HG03095 (cell line): ENCODE results near the gene SLC15A2.
"Not testable (repeated sequence)": the region's sequence is repeated elsewhere in the genome, so short reads cannot be mapped to it uniquely, and the experiment has no call there.

Source experiments
- ATAC-seq: cut with Tn5 transposase; IDR thresholded peaks from one replicate; pipeline ENCODE4 v1.9.1; 2021; ENCODE audit warnings: moderate library complexity; ENCODE audit not compliant: unreplicated experiment

Gene SLC15A2, protein sequence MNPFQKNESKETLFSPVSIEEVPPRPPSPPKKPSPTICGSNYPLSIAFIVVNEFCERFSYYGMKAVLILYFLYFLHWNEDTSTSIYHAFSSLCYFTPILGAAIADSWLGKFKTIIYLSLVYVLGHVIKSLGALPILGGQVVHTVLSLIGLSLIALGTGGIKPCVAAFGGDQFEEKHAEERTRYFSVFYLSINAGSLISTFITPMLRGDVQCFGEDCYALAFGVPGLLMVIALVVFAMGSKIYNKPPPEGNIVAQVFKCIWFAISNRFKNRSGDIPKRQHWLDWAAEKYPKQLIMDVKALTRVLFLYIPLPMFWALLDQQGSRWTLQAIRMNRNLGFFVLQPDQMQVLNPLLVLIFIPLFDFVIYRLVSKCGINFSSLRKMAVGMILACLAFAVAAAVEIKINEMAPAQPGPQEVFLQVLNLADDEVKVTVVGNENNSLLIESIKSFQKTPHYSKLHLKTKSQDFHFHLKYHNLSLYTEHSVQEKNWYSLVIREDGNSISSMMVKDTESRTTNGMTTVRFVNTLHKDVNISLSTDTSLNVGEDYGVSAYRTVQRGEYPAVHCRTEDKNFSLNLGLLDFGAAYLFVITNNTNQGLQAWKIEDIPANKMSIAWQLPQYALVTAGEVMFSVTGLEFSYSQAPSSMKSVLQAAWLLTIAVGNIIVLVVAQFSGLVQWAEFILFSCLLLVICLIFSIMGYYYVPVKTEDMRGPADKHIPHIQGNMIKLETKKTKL

DNA sequence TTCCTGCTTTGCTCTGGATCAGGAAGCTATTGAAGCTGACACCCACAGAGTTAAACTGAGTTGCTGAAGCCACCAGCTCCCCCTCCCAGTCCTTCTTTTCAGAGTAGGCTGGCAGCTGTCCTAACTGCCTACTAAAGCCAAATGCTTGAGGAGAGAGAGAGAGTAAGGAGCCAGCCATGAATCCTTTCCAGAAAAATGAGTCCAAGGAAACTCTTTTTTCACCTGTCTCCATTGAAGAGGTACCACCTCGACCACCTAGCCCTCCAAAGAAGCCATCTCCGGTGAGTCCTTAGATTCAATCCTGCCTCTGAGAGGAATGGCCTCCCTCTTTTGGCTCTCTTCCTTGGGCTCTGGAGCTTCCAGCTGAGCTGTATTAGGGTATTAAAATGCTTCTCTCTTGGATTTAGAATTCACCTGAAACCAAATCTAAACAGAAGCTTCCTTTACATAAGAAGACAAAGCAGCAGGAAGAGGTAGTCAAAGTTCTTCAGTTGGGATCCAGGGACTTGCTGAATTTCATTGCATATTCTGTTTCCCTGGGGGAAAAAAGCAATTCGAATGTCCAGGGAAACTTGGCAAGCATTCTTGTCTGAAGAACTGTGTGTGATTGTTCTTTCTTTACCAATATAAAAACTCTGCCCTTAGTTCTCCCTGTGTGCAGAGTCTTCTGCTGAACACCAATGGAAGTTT lies at the start of gene SLC15A2:
TSS of gene SLC15A2 (plus strand) at position 101 of the 690 bp plus-strand sequence. CDS start at position 177, 76 bp downstream.
- ATAC-seq: no peak

DNA sequence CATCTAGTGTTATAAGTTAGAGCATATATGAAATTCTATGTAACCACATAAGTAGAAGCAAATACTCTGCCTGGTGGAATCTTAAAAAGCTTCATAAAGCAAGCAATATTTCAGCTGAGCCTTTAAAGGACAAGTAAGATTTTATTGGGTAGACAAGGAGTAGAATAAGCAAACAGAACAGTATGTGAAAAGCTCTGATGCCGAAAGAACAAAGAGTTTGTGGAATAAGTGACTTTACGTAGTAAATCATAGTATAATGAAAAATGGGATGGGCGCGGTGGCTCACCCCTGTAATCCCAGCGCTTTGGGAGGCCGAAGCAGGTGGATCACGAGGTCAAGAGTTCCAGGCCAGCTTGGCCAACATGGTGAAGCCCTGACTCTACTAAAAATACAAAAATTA lies 49.3 kb upstream of the SLC15A2 start:
- no peak for ATAC-seq

DNA sequence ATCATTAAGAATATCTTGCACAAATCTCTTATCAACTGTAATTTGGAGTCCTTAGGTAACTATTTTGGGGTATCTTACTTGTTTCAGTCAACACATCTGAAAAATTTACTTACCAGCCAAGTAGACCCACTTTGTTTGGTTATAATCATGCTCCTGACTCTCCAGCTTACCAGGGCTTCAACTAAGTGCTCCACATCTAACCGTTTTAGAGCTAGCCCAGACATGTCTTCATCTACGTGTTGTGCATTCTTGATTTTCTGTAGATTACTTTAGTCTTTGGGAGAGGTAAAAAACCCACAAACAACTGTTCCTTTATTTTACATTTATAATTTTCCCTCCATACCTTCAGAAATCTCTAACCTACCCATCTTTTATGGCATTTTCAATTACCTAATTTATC lies 41.9 kb upstream of the SLC15A2 start:
- ATAC-seq: no peak

DNA sequence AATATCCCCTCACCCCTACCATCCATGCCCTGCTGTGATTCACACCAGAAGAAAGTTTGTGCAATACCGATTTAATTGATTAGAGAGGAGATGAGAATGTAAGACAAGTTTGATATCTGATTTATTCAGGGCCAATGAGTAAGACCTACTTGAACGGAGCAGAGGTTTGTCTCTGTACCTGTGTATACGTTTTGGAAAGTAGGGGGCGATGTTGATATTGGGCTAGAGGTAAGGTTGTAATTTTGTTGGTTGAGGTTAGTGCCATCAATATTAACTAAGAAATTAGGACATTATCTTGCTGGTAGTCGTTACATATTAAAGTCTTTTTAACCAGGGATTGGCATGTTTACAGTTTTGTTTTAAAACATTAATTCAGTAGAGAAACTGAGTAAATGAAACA lies 38.6 kb upstream of the SLC15A2 start:
- no peak for ATAC-seq

DNA sequence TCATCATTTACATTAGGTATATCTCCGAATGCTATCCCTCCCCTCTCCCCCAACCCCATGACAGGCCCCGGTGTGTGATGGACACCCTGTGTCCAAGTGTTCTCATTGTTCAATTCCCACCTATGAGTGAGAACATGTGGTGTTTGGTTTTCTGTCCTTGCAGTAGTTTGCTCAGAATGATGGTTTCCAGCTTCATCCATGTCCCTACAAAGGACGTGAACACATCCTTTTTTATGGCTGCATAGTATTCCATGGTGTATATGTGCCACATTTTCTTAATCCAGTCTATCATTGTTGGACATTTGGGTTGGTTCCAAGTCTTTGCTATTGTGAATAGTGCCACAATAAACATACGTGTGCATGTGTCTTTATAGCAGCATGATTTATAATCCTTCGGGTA lies 36.4 kb upstream of the SLC15A2 start:
- not testable (repeated sequence) for ATAC-seq

DNA sequence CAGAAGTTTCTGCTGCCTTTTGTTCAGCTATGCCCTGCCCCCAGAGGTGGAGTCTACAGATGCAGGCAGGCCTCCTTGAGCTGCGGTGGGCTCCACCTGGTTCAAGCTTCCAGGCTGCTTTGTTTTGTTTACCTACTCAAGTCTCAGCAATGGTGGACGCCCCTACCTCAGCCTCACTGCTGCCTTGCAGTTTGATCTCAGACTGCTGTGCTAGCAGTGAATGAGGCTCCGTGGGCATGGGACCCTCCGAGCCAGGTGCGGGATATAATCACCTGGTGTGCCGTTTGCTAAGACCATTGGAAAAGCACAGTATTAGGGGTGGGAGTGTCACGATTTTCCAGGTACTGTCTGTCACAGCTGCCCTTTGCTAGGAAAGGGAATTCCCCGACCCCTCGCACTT lies 31.0 kb upstream of the SLC15A2 start:
- ATAC-seq: not testable (repeated sequence)

DNA sequence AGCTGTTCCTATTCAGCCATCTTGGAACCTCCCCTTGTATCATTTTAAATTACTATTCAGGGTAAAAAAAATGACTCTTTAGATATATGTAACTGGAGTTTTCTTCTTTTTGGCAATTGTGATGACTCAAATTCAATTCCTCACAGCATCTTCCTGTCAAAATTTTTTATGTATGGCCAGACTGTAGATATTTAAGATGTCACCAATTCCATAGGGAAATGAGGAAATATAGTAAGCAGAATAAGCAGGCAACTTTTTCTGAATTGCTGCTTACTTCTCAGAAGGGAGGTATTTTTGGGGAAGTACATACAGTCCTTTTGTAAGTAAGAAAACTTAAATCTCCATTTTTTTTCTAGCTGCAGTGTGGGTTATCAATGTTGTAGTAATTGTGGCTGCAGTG lies 30.4 kb upstream of the SLC15A2 start:
- no peak for ATAC-seq

DNA sequence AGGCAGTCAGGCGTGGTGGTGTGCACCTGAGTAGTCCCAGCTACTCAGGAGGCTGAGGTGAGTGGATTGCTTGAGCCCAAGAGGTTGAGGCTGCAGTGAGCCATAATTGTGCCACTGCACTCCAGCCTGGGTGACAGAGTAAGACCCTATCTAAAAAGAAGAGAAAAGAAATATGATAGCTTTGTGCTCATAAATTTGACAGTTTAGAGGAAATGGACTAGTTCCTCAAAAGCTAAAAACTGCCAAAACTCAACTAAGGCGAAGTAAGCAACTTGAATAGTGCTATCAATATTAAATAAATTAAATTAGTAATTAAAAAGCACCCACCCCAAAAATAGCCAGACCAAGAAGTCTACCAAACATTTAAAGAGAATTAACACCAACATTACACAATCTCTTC lies 24.5 kb upstream of the SLC15A2 start:
- no peak for ATAC-seq

DNA sequence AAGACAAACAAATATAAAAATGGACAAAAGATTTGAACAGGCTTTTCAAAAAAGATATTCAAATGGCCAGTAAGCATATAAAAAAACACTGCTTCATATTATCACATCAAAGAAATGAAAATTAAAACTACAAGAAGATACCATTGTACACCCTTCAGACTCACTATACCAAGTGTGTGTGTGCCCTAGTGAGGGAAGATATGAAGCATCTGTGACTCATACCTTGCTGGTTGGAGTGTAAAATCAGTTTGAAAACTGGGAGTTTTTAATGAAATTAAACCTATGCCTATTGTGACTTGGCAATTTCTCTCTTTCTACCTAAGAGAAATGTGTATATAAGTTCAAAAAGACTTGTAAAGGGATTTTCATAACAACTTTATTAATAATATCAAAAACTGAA lies 23.5 kb upstream of the SLC15A2 start:
- no peak for ATAC-seq

DNA sequence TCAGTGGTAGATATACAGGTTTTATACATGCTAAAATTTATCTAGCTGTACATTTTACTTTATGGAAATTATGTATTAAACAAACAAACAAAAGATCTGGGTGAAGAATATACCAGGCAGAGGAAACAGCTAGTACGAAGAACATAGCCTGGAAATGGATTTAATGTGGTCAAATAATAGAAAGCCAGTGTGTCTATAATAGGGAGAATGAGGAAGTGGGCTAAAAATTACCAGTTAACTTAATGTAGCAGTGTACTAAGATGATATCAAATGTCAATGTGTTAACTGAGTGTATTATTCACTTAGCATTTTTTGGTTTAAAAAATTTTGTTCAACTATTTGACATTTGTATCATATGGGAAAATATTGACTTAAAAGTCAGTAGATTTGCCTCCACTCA lies 22.8 kb upstream of the SLC15A2 start:
- ATAC-seq: no peak

DNA sequence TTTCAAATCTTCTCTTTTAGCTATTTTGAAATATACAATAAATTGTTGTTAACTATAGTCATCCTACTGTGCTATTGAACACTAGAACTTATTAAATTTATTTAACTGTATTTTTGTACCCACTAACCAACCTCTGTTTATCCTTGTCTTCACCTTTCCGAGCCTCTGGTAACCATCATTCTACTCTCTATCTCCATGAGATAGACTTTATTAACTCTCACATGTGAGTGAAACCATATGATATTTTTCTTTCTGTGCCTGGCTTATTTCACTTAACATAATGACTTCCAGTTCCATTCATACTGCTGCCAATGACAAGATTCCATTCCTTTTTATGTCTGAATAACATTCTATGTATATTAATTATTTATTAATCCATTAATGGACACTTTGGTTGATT lies 15.8 kb upstream of the SLC15A2 start:
- no peak for ATAC-seq

DNA sequence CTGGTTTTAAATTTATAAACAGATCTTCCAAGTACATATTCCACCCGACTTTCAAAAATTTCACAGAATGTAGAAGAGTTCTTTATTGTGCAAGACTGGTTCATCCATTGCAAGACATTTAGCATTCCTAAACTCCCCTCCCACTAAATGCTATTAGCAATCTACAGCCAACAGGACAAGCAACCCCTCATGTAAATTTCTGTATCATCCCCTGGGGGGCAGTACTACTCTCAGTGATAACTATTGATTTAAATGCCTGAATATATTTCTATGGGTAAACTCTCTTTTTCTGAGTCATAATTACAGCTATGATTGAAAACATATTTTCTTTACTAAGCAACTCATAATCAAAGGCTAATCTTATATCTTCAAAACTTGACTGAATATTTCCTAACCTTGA lies 10.7 kb upstream of the SLC15A2 start:
- ATAC-seq: no peak

DNA sequence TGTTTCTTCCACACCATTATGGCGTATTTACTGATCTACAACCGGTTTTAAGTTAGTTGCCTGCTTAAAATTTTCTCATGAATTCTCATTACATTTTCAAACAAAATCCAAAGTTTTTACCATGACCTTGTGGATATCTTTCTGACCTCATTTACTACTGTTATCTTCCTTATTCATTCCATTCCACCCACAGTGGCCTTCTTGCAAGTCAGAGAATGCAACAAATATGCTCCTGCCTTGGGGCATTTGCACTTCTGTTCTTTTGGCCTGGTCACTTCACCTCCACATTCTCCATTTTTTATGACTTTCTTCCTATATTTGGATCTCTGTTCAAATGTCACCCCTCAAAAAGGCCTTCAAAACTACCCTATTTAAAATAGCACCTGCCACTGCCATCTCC lies 8.8 kb upstream of the SLC15A2 start:
- no peak for ATAC-seq

DNA sequence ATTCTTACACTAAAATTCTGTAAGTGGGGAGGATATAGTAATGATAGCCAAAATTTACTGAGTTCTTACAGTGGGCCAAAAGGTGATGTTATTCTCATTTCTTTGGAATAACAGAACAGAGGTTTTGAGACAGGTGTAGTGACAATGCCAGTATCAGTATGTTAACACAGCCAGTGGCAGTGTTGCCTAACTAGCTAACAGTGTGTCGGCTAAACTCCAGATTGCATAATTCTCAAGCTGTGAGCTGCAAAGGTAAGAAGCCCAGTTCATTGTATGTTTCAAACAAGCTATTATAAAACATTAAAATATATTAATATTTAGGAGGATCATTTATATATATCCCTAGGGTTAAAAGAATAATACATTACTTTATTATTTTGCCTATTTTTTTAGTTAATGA lies 920 bp downstream of the SLC15A2 start:
- ATAC-seq: no peak

DNA sequence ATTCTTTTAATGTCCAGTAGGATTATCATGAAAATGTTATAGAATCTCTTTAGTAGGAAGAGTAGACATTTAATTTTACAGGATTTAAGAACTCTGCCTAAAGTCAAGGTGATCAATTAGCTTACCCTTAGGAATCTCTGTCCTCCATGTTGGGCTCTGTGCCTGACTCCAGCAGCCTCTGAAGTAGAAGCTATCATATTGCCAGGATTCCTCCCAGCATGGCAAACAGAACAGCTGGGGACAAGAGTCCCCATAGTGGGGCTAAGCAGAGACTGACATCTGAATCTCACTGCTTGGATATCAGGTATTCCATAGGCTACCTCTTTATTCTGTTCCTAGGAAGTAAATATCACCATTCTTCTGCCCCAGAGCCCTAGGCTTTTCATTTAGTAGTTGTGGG lies 1.5 kb downstream of the SLC15A2 start:
- no peak for ATAC-seq

DNA sequence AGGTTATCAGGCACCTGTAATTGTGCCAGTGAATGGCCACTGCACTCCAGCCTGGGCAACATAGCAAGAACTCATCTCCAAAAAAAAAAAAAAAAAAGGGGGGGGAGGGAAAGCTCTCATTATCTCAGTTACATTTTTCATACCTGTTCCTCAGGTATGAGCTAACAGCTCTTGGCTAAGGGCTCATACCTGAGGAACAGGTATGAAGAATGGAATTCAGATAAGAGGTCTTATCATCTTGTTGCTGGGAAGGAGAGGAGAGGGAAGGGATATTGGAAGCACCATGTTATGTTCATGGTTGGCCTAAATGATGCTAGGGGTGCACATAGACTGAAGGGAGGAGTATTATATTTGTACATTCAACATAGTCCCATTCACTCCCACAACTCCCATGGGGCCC lies 2.6 kb downstream of the SLC15A2 start:
- ATAC-seq: no peak

DNA sequence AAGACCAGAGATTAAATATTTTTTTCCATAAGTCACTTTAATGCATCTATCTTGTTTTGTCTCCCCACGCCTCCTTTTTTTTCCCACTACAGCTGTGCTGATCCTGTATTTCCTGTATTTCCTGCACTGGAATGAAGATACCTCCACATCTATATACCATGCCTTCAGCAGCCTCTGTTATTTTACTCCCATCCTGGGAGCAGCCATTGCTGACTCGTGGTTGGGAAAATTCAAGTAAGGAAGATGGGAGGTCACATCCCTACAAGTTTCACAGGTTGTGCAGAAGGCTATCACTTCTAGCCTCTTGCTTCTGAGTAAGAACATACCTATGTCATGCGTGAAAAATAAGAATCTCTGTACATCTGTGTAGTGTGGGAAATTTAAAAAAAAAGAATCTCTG lies 3.1 kb downstream of the SLC15A2 start:
- ATAC-seq: no peak

DNA sequence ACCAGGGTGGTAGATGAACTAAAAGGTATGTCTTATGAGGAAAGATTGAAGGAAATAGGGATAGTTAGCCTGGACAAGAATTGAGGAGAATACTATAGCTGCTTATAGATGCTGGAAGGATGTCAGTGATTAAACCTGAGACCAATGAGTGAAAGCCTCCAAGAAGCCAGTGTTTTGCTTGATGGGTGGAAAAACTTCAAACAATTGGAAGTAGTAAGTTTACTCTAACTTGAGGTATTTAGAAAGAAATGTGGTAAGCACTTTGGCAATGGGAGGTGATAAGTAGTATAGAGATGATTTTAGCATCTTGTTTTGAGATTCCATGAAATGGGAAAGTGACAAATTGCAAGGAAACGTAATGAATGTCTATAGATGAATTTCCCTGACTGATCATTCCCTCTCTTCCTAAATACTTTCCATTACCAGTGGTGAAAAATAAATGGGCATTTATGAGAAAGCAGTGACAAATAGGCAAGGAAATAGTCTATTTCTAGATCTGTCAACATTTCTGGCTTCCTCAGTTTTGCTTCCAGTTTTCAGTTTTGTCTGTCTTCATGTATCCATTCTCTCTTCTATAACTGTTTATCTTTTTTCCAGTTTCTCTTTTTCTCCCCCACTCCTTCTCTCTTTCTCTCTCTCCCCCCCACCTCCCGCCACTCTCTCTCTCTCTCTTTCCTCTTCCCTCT lies 19.2 kb downstream of the SLC15A2 start:
- ATAC-seq: no peak

DNA sequence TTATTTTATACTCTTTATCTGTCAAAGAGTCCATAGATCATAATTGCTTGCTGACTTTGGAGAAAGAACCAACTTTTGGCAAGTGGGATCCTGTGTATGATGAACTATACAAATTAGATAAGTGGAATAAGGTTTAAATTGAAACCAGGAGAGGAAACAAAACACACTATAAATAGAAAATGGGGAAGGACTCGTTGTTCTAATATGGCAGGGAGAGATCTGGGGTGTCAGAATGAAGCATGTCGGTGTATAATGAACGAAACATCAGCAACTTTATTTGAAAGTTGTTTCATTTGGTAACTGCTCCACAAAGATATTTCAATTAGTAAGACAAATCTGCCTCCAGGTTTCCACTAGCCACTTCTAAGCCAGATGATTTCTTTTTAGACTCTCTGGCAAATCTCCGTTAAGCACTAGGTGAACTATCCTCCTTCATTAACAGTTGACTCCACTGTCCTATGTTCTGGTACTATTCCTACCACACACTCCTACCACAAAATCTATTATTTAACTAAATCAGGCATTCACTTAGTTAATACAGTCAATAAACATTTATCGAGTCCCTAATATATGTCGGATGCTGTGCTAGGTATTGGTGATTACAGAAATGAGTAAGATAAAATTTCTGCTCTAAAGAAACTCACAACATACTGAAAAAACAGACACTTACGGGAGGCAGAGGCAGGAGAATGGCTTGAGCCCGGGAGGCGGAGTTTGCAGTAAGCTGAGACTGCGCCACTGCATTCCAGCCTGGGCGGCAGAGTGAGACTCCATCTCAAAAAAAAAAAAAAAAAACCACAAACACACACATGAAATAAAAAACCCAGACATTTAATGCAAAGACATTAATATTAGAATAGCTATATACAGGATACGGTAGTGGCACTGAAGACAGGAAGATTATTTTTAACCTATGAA lies 20.1 kb downstream of the SLC15A2 start:
- no peak for ATAC-seq

DNA sequence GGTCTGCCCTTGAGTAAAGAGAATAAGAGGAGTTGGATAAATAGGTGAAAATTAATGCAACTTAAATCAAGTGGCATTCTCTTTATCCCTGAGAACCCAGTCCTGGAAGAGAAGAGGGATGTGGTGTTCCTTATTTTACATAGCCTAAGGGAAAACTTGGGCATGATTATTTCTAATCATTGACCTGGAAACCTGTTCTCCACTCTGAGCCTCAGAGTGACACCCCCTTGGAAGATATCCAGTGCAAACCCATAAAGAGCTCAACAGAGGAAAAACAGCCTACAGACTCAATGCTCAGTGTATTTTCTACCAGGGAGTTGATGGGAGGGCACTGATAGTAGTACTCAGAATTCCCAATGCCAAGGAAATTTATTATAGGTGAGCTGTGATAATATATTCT lies 22.0 kb downstream of the SLC15A2 start:
- no peak for ATAC-seq
